Measurements from ENCODE around the gene RALGAPA2. TPM values are rescaled to one million over a fixed set of nuclear protein-coding genes. Genes with fewer than 3 reads are reported as not detected.

RALGAPA2 gene
- total RNA-seq, 1 experiment from 2014 or later, result 13.4 TPM

- Histone ChIP-seq H3K4me3 (ENCODE audit: low read depth in 2 of 2, low read length in 2 of 2) (no peak overlapping the region), H3K36me3 (ENCODE audit: control insufficient read depth, insufficient read depth, low read length) (no peaks in the 10 kb centered on the region), H3K9me3 (ENCODE audit: control insufficient read depth, insufficient read depth, low read depth, low read length) (no peaks in the 10 kb centered on the region), H3K27ac (ENCODE audit: low read length) (no peak overlapping the region), H3K27me3 (ENCODE audit: control insufficient read depth, insufficient read depth, low read length) (no peaks in the 10 kb centered on the region), H3K4me1 (ENCODE audit: control insufficient read depth, insufficient read depth, low read length) (no peaks in the 10 kb centered on the region)
- no TSS peak for BruUV-seq (replicated peaks)
- ATAC-seq (no peak), DNase-seq (ENCODE audit: low read depth, low spot score) (no peak)
- in situ Hi-C loops (cut with HindIII; ENCODE audit: low pct_unique_long_range_greater_than_20kb, low sequenced_read_pairs), result no loop called here
- POLR2A ChIA-PET, result no interaction called here
- intact Hi-C loops (cut with micrococcal nuclease; ENCODE audit: unreplicated experiment), result no loop called here
- CTCF ChIA-PET, result no interaction called here
- TF ChIP-seq TCF7L2 (IDR thresholded peaks at IDR 0.05; ENCODE audit: low read depth, low read length), result no peak
- TF ChIP-seq POLR2AphosphoS5 (IDR thresholded peaks at IDR 0.05; ENCODE audit: low read depth, low read length), result no peak
- no peak for TF ChIP-seq CTCF (IDR thresholded peaks at IDR 0.05)
- TF ChIP-seq SIN3A (IDR thresholded peaks at IDR 0.05; ENCODE audit: borderline replicate concordance, insufficient read depth, low read depth, low read length), result no peak
- TF ChIP-seq REST (IDR thresholded peaks at IDR 0.05; ENCODE audit: insufficient read depth in 1 of 2, low read depth in 2 of 2, low read length in 1 of 2), result no peak
Observed at GRCh38 chr20:20411836-20412235, 300.6 kb downstream of the RALGAPA2 start.

- in situ Hi-C loops (cut with HindIII; ENCODE audit: low pct_unique_long_range_greater_than_20kb, low sequenced_read_pairs) (no loop called here), intact Hi-C loops (cut with micrococcal nuclease; ENCODE audit: unreplicated experiment) (no loop called here)
- ATAC-seq (no peak), DNase-seq (ENCODE audit: low read depth, low spot score) (no peak)
- ChIA-PET CTCF (no interaction called here), POLR2A (interaction anchor here (0.6 kb wide), 1 partner anchor 74 kb away, joined by 5 read pairs; no protein-coding TSS in a partner anchor)
- Histone ChIP-seq H3K9me3 (ENCODE audit: control insufficient read depth, insufficient read depth, low read depth, low read length) (no peaks in the 10 kb centered on the region), H3K27me3 (ENCODE audit: control insufficient read depth, insufficient read depth, low read length) (no peaks in the 10 kb centered on the region), H3K27ac (ENCODE audit: low read length) (no peak overlapping the region), H3K4me1 (ENCODE audit: control insufficient read depth, insufficient read depth, low read length) (no peaks in the 10 kb centered on the region), H3K36me3 (ENCODE audit: control insufficient read depth, insufficient read depth, low read length) (no peaks in the 10 kb centered on the region), H3K4me3 (ENCODE audit: low read depth in 2 of 2, low read length in 2 of 2) (no peak overlapping the region)
- no TSS peak for BruUV-seq (replicated peaks)
- no peak for TF ChIP-seq TCF7L2 (IDR thresholded peaks at IDR 0.05; ENCODE audit: low read depth, low read length)
- no peak for TF ChIP-seq CTCF (IDR thresholded peaks at IDR 0.05)
Observed at GRCh38 chr20:20411402-20411801, 301.0 kb downstream of the RALGAPA2 start.

- intact Hi-C loops (cut with micrococcal nuclease; ENCODE audit: unreplicated experiment) (no loop called here), in situ Hi-C loops (cut with HindIII; ENCODE audit: low pct_unique_long_range_greater_than_20kb, low sequenced_read_pairs) (no loop called here)
- Histone ChIP-seq H3K36me3 (ENCODE audit: control insufficient read depth, insufficient read depth, low read length) (no peaks in the 10 kb centered on the region), H3K4me1 (ENCODE audit: control insufficient read depth, insufficient read depth, low read length) (no peaks in the 10 kb centered on the region), H3K9me3 (ENCODE audit: control insufficient read depth, insufficient read depth, low read depth, low read length) (no peaks in the 10 kb centered on the region), H3K27ac (ENCODE audit: low read length) (no peak overlapping the region), H3K4me3 (ENCODE audit: low read depth in 2 of 2, low read length in 2 of 2) (no peak overlapping the region), H3K27me3 (ENCODE audit: control insufficient read depth, insufficient read depth, low read length) (no peaks in the 10 kb centered on the region)
- TF ChIP-seq TCF7L2 (IDR thresholded peaks at IDR 0.05; ENCODE audit: low read depth, low read length) (no peak), POLR2AphosphoS5 (IDR thresholded peaks at IDR 0.05; ENCODE audit: low read depth, low read length) (no peak), CTCF (IDR thresholded peaks at IDR 0.05) (no peak), SIN3A (IDR thresholded peaks at IDR 0.05; ENCODE audit: borderline replicate concordance, insufficient read depth, low read depth, low read length) (no peak), REST (IDR thresholded peaks at IDR 0.05; ENCODE audit: insufficient read depth in 1 of 2, low read depth in 2 of 2, low read length in 1 of 2) (no peak)
- no peak for ATAC-seq
- no TSS peak for BruUV-seq (replicated peaks)
- ChIA-PET CTCF (no interaction called here), POLR2A (no interaction called here)
- DNase-seq (ENCODE audit: low read depth, low spot score), result no peak
Observed at GRCh38 chr20:20410678-20411077, 301.8 kb downstream of the RALGAPA2 start.

All from Panc1 (cell line).